Stomach (tissue), 9 donors: ENCODE results near the gene PPP4R4. TPM values are rescaled to one million over a fixed set of nuclear protein-coding genes. Genes with fewer than 3 reads are reported as not detected.

Experiments
- DNase-seq, 2 donors: peaks; one replicate each; pipeline versions ENCODE4 v3.0.0 to v3.0.0-alpha.2; 2013 to 2019
- H3K27ac ChIP-seq, 5 donors: fragments of 200-600 bp in 4 of 5; sonication (generic) in 4 of 5; one replicate each; pipeline ENCODE4 v1.5.1; 2013 to 2019; ENCODE audit warnings: mild to moderate bottlenecking in 1 of 5, moderate library complexity in 1 of 5
- H3K27me3 ChIP-seq, 3 donors: fragments of 200-600 bp; sonication (generic); one replicate each; pipeline ENCODE4 v1.5.1; 2017 to 2019; ENCODE audit warnings: mixed run types in 1 of 3
- H3K36me3 ChIP-seq, 4 donors: fragments of 200-600 bp; sonication (generic); 1 replicate in 3 of 4; 2 replicates in 1 of 4; pipeline ENCODE4 v1.5.1; 2016 to 2019
- H3K4me1 ChIP-seq, 4 donors: fragments of 200-600 bp; sonication (generic); one replicate each; pipeline ENCODE4 v1.5.1; 2016 to 2019
- H3K4me3 ChIP-seq, 4 donors: fragments of 200-600 bp; sonication (generic) in 3 of 4; one replicate each; pipeline ENCODE4 v1.5.1; 2016 to 2019; ENCODE audit warnings: mild to moderate bottlenecking in 1 of 4
- H3K9me3 ChIP-seq, 4 donors: fragments of 200-600 bp; sonication (generic); one replicate each; pipeline ENCODE4 v1.5.1; 2016 to 2019
- CTCF ChIP-seq, 7 experiments: fragments of 450-650 bp in 4 of 7; fragments of 200-600 bp in 3 of 7; sonication (generic) in 3 of 7; IDR thresholded peaks; one replicate each; pipeline ENCODE4 v1.5.1; 2016 to 2019; ENCODE audit warnings: antibody characterized with exemption in 7 of 7, control low read depth in 2 of 7, mild to moderate bottlenecking in 1 of 7
- EP300 ChIP-seq: sonication (generic); formaldehyde crosslinking; IDR thresholded peaks from one replicate; pipeline ENCODE4 v1.6.1; 2017; ENCODE audit warnings: antibody characterized with exemption
- POLR2A ChIP-seq, 4 donors: fragments of 450-650 bp; IDR thresholded peaks; one replicate each; pipeline ENCODE4 v1.6.1; 2016; ENCODE audit warnings: antibody characterized with exemption in 4 of 4, control low read depth in 2 of 4, mild to moderate bottlenecking in 1 of 4, moderate library complexity in 1 of 4
- POLR2AphosphoS5 ChIP-seq, 3 donors: sonication (generic); formaldehyde crosslinking; IDR thresholded peaks; one replicate each; pipeline ENCODE4 v1.6.1; 2016; ENCODE audit warnings: antibody characterized with exemption in 3 of 3
- WGBS, 5 donors: extraction: QIAGEN DNeasy Blood & Tissue Kit in 3 of 5; methylation state at CpG; one replicate each; pipeline versions ENCODE4 v1.1.5 to v1.1.7; 2013 to 2018; 5-methylcytosine and 5-hydroxymethylcytosine counted together
- intact Hi-C: fragments of 100-400 bp; cut with DNase I; formaldehyde crosslinking; loops from one replicate; pipeline ENCODE4 v1.15.1; 2023; ENCODE audit warnings: low total_unique reads
- polyA plus RNA-seq, 3 donors: library from polyadenylated mRNA; stranded (reverse); fragments of 200-250 nt; gene quantifications; one replicate each; pipeline ENCODE4 v1.2.3, GENCODE V29; 2013
- total RNA-seq, 5 donors: library from RNA; depleted of rRNA; stranded (reverse); fragments of >200 nt; gene quantifications; one replicate each; pipeline versions ENCODE4 v1.1.0 to v1.2.3, GENCODE V29; 2014 to 2016
- donor health status: healthy with polysubstance abuse.
- donor health status: Bipolar disorder and iron deficiency.
- donor health status: healthy.

The PPP4R4 gene
- total and polyA plus RNA-seq, 8 donors = under 0.01 to 11.7 (median 0.50) TPM; not detected in 1

- Histone ChIP-seq H3K27me3 (no peaks in the 10 kb centered on the region), H3K9me3 (peaks cover 0 to 8% (median 3%) of the 10 kb centered on the region in 4 donors), H3K36me3 (no peaks in the 10 kb centered on the region), H3K27ac (no peak overlapping the region), H3K4me3 (no peak overlapping the region), H3K4me1 (no peaks in the 10 kb centered on the region)
- 73 to 87% (median 79%) methylated on average over 2 of the region's 2 CpGs for WGBS, 5 donors
- TF ChIP-seq CTCF (IDR thresholded peaks at IDR 0.05) = no peak
- TF ChIP-seq EP300 = no peak
- no peak for TF ChIP-seq POLR2AphosphoS5 (IDR thresholded peaks at IDR 0.05)
- TF ChIP-seq POLR2A (IDR thresholded peaks at IDR 0.05) = no peak
- no peak for DNase-seq
- intact Hi-C loops = no loop called here
Measured at GRCh38 chr14:94224040-94224439, 49.9 kb downstream of the PPP4R4 start.

GRCh38 chr14:94225460-94226378, 51.6 kb downstream of the PPP4R4 start:
- Histone ChIP-seq H3K27me3 (no peaks in the 10 kb centered on the region), H3K36me3 (no peaks in the 10 kb centered on the region), H3K9me3 (peaks cover 0 to 8% (median 3%) of the 10 kb centered on the region in 4 donors), H3K27ac (no peak overlapping the region), H3K4me3 (no peak overlapping the region), H3K4me1 (no peaks in the 10 kb centered on the region)
- intact Hi-C loops = no loop called here
- WGBS, 5 donors = 61 to 71% (median 64%) methylated on average over 2 of the region's 2 CpGs
- DNase-seq = no peak
- TF ChIP-seq CTCF (IDR thresholded peaks at IDR 0.05) (no peak), EP300 (no peak), POLR2AphosphoS5 (IDR thresholded peaks at IDR 0.05) (no peak), POLR2A (IDR thresholded peaks at IDR 0.05) (no peak)

- peak in 1 of 2 donors; percentile 8 for DNase-seq
- Histone ChIP-seq H3K4me3 (no peak overlapping the region), H3K27ac (no peak overlapping the region), H3K27me3 (no peaks in the 10 kb centered on the region), H3K9me3 (peaks cover 0 to 6% (median under 1%) of the 10 kb centered on the region in 4 donors), H3K4me1 (no peaks in the 10 kb centered on the region), H3K36me3 (no peaks in the 10 kb centered on the region)
- intact Hi-C loops = no loop called here
- no peak for TF ChIP-seq CTCF (IDR thresholded peaks at IDR 0.05)
- no peak for TF ChIP-seq EP300
- TF ChIP-seq POLR2AphosphoS5 (IDR thresholded peaks at IDR 0.05) = no peak
- no peak for TF ChIP-seq POLR2A (IDR thresholded peaks at IDR 0.05)
- 35 to 54% (median 47%) methylated on average over 4 of the region's 4 CpGs for WGBS, 5 donors
Measured at GRCh38 chr14:94227029-94227428, 52.9 kb downstream of the PPP4R4 start.

- no peak overlapping the region for H3K27ac ChIP-seq
- H3K4me1 ChIP-seq = no peaks in the 10 kb centered on the region
- DNase-seq = no peak
- no peak overlapping the region for H3K4me3 ChIP-seq
- no peaks in the 10 kb centered on the region for H3K27me3 ChIP-seq
- TF ChIP-seq POLR2A (IDR thresholded peaks at IDR 0.05) (no peak), EP300 (no peak), POLR2AphosphoS5 (IDR thresholded peaks at IDR 0.05) (no peak), CTCF (IDR thresholded peaks at IDR 0.05) (no peak)
- no peaks in the 10 kb centered on the region for H3K9me3 ChIP-seq
- H3K36me3 ChIP-seq = no peaks in the 10 kb centered on the region
- intact Hi-C loops = no loop called here
Measured at GRCh38 chr14:94237046-94237445, 62.9 kb downstream of the PPP4R4 start.
